HG02852 (cell line): ENCODE data around the gene JPT1.
A peak's percentile ranks its signal among the peaks of the same experiment; 100 is the strongest.
"Not testable (repeated sequence)": the region's sequence is repeated elsewhere in the genome, so short reads cannot be mapped to it uniquely, and the experiment has no call there.

Experiments used
- ATAC-seq: cut with Tn5 transposase; IDR thresholded peaks from one replicate; pipeline ENCODE4 v1.9.1; 2021; ENCODE audit warnings: mild to moderate bottlenecking, moderate library complexity; ENCODE audit not compliant: unreplicated experiment

JPT1 gene

GRCh38 chr17:75154195-75155106 lies at the start of gene JPT1:
Gene JPT1, minus strand, starts transcription at chr17:75154512. Its CDS starts 115 bp downstream, at chr17:75154397.
- peak; percentile 93 for ATAC-seq

DNA sequence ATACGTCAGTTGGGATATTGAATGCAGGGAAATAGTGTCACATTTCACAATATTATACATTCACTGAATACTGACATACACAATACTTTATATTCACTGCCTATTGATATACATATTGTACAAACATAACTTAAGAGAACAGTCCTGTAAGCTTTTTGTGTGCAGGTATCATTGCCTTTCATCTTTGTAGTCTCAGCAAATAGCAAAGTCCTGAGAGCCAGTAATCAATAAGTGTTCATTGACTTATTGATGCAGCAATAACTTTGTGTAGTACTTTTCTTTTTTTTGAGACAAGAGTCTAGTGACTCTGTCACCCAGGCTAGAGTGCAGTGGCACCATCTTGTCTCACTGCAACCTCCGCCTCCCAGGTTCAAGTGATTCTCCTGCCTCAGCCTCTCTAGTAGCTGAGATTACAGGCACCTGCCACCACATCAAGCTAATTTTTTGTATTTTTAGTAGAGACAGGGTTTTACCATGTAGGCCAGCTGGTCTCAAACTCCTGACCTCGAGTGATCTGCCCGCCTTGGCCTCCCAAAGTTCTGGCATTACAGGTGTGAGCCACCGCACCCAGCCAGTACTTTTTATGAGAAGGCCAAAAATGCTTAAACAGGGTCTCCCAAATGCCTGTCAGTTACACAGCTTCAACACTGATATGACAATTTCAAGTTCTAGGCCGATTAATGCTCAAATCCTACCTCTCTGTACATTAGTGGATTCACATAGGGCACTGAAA lies 45.7 kb upstream of the JPT1 start:
- ATAC-seq = no peak

- no peak for ATAC-seq
Measured at GRCh38 chr17:75194879-75195278, 40.6 kb upstream of the JPT1 start.

DNA sequence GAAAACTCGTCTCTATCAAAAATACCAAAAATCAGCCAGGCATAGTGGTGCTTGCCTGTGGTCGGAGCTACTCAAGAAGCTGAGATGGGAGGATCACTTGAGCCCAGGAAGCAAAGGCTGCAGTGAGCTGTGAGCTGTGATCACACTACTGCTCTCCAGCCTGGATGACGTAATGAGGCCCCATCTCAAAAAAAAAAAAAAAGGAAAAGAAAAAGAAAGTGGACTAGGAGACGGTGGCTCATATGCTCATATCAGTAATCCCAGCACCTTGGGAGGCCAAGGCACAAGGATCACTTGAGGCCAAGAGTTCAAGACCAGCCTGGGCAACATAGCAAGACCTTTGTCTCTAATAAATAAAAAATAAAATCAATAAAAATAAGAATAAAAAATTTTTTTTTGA lies 37.3 kb upstream of the JPT1 start:
- no peak for ATAC-seq

GRCh38 chr17:75188614-75189013 lies 34.3 kb upstream of the JPT1 start:
- no peak for ATAC-seq

- no peak for ATAC-seq
Measured at GRCh38 chr17:75183999-75184884, 29.9 kb upstream of the JPT1 start.

DNA sequence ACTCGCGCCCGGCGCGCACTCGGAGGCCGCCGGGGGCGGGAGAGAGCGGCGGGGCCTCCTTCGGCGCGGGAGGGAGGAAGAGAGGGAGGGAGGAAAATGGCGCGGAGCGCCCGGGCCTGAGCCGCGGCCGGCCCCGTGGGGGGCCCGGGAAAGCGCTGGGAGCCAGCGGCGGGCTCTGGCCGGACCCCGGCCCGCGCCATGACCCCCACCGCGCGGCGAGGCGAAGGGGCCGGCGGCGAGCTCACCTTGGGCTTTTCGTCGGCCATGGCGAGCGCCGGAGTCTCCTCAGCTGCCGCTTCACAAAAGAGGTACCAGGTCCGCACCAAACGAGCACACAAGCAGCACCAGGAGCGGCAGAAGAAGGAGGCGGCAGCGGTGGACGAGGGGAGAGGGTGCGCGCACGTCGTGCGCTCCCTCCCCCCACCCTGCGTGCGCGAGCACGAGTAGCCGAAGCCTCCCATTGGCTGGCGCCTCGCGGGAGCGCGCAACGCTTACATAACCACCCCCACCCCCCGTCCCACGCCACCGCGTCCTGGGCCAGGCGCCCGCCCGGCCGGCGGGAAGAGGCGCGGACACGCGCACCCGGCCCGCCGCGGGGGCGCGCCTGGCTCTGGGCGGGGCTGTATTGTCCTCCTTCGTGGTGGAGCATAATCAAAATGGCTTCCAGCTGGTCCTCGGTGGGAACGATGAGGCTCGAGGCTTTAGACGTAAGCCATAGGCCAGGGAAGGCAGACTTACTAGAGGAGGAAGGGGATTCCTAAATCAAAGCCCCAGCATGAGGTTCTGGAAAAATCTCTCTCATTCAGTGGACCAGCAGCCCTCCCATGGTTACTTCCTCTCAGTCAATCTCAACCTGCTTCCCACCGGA lies 28.5 kb upstream of the JPT1 start, which contains the start of gene SUMO2:
Gene SUMO2, minus strand, starts transcription at position 391 of the 868 bp plus-strand sequence. Its CDS starts 125 bp downstream, at position 266.
- peak; percentile 75 for ATAC-seq

DNA sequence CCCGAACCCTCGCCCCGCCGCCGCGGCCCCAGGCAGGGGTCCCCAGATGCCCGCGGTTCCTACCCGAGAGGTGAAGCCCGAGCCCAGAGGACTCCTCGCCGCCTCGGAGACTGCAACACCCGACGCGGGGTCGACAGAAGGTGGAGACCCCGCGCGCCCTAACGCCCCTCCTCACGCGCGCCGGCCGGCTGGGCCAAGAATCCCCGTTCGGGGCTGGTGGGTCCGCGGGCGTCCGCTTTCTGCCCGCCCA lies 27.9 kb upstream of the JPT1 start:
- no peak for ATAC-seq

- ATAC-seq = peak; percentile 16
Measured at GRCh38 chr17:75181608-75182318, 27.5 kb upstream of the JPT1 start.

DNA sequence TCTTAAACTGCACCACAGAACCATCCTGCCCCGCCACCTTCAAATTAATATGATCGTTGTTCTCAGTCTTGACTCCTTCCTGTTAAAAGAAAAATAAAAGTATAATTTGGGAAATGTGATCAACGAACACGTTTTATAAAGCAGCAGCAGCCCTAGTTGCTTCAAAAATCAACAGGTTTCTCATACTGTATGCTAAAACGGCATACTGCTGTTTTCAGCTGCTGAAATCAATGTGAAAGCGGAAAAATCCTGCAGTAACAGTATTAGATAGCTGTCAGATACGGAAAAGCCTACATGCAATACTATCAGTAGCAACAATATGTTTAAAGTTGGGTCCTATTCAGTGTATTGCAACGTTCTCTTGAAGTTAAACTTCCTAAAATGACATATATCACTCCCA lies 26.8 kb upstream of the JPT1 start:
- ATAC-seq = no peak

GRCh38 chr17:75178453-75178852 lies 24.1 kb upstream of the JPT1 start:
- ATAC-seq = no peak

- ATAC-seq = no peak
Measured at GRCh38 chr17:75176625-75177024, 22.3 kb upstream of the JPT1 start.

- no peak for ATAC-seq
Measured at GRCh38 chr17:75174996-75175395, 20.7 kb upstream of the JPT1 start.

DNA sequence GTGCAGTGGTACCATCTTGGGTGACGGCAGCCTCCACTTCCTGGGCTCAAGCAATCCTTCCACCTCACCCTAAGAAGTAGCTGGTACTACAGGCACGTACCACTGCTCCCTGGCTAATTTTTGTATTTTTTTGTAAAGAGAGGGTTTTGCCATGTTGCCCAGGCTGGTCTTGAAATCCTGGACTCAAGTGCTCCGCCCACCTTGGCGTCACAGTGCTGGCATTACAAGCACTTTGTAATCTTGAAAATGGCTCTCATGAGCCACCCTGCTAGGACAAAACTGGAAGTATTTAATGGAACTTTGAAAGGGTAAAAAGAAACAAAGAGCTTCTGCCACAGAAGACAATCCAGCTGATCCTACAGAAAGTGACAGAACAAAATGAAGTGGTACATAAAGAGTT lies 19.2 kb upstream of the JPT1 start:
- no peak for ATAC-seq

DNA sequence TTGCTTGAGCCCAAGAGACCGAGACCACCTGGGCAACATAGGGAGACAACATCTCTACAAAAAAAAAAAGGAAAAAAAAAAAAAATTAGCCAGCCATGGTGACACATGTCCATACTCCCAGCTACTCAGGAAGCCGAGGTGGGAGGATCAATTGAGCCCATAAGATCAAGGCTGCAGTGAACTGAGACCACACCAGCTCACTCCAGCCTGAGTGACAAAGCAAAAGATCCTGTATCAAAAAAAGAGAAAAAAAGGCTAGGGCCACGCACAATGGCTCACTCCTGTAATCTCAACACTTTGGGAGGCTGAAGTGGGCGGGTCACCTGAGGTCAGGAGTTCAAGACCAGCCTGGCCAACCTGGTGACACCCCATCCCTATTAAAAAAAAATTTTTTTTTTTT lies 14.7 kb upstream of the JPT1 start:
- no peak for ATAC-seq

- not testable (repeated sequence) for ATAC-seq
Measured at GRCh38 chr17:75164606-75165005, 10.3 kb upstream of the JPT1 start.

GRCh38 chr17:75163074-75163473 lies 8.8 kb upstream of the JPT1 start:
- no peak for ATAC-seq

DNA sequence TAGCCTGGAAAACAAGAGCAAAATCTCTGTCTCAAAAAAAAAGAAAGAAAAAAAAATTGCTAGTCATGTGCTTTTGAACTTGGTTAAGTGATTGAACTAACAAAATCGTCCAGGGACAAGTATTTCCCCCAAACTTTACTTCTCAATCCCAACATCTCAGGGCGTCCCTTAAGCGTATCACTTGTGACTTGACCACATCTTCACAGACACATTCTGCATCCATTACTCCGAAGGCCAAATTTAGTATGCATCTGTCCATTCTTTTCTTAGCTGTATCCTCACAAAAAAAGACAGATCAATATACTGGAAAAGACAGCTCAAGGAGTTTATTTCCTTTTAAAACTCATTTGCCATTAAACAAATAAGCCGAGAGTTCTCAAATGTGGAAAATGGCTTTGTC lies 5.9 kb upstream of the JPT1 start:
- ATAC-seq = no peak

DNA sequence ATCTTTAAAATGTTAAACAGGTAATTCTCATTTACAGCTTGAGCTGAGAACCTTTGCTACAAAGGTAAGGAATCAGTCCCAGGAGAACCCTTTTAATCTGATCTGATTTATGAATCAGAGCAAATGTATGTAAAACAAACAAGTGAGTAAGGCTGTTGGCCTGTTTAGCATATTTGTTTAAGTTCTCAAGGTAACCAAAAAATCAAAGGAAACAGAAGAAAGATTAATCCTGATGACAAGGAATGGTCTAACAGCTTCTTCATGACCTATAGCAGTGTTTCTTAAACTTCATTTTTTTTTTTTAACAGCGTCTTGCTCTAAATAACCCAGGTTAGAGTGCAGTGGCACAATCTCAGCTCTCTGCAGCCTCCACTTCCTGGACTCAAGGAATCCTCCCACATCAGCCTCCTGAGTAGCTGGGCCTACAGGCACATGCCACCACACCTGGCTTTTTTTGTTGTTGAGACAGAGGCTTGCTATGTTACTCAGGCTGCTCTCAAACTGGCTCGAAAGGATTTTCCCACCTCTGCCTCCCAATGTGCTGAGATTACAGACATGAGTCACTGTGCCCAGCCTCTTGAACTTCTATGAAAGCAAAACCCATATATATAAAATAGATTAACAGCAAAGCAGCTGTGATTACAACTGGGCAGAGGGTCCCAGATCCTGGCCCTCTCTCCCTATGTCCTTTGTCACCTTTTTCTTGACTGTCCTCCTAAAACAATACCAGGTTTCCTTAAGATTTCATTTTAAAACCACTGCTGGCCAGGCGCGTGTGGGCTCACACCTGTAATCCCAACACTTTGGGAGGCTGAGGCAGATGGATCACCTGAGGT lies 5.1 kb upstream of the JPT1 start:
- ATAC-seq = no peak
